HEK293T (cell line): ENCODE data around the gene CALML3.

Experiments used
- ARNT ChIP-seq: fragments of 450-650 bp; IDR thresholded peaks from 2 replicates; pipeline ENCODE4 v1.6.1; 2017; ENCODE audit warnings: mild to moderate bottlenecking
- BHLHE40 ChIP-seq: fragments of 450-650 bp; IDR thresholded peaks from 2 replicates; pipeline ENCODE4 v1.6.1; 2016; ENCODE audit warnings: mild to moderate bottlenecking, moderate library complexity, borderline replicate concordance
- CTBP1 ChIP-seq: fragments of 450-650 bp; IDR thresholded peaks from 2 replicates; pipeline ENCODE4 v1.6.1; 2016; ENCODE audit warnings: borderline replicate concordance
- ELF4 ChIP-seq: fragments of 450-650 bp; IDR thresholded peaks from 2 replicates; pipeline ENCODE4 v1.6.1; 2017; ENCODE audit warnings: antibody characterized with exemption
- FOXK2 ChIP-seq: fragments of 450-650 bp; IDR thresholded peaks from 2 replicates; pipeline ENCODE4 v1.6.1; 2016; ENCODE audit warnings: mild to moderate bottlenecking
- HDGF ChIP-seq: fragments of 450-650 bp; IDR thresholded peaks from 2 replicates; pipeline ENCODE4 v1.6.1; 2017; ENCODE audit warnings: antibody characterized with exemption, borderline replicate concordance
- L3MBTL2 ChIP-seq: fragments of 450-650 bp; conservative IDR thresholded peaks from 2 replicates; pipeline ENCODE4 v1.6.1; 2016; ENCODE audit warnings: mild to moderate bottlenecking
- LEF1 ChIP-seq: fragments of 450-650 bp; IDR thresholded peaks from 2 replicates; pipeline ENCODE4 v1.6.1; 2017; ENCODE audit warnings: mild to moderate bottlenecking, borderline replicate concordance
- SP1 ChIP-seq: fragments of 450-650 bp; IDR thresholded peaks from 2 replicates; pipeline ENCODE4 v1.6.1; 2017
- SUZ12 ChIP-seq: fragments of 450-650 bp; IDR thresholded peaks from 2 replicates; pipeline ENCODE4 v1.6.1; 2016; ENCODE audit warnings: mild to moderate bottlenecking
- TARDBP ChIP-seq: fragments of 450-650 bp; IDR thresholded peaks from 2 replicates; pipeline ENCODE4 v1.6.1; 2016
- ZNF384 ChIP-seq: fragments of 450-650 bp; IDR thresholded peaks from 2 replicates; pipeline ENCODE4 v1.6.1; 2016
- TF ChIP-seq, protein P1 (sequence below): fragments of 450-650 bp; IDR thresholded peaks from 2 replicates; pipeline ENCODE4 v1.6.1; 2016

DNA sequence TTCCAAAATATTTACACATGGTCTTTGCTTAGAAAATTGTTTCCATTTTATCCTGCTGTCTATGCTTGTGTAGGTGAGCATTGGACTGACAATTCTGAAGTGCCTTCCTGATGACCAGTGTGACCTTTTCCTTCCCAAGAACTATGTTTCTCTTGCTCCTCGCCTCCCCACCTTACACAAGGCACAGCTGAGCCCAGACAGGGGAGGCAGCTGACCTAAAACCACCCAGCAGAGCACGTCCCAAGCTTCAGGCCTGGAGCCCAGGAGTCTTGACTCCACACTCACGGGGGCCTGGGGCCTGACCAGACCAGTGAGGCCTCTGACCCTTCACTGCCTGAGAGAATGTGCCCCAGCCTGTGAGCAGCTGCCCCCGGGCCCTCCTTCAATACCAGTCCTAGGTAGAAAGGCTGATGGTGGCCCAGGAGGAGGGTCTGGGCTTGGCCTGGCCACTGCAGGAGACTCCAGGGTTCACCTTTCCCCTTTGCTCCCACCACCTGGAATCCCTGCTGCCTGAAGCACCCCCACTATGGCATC, 32.4 kb upstream of the CALML3 start:
- TF ChIP-seq SP1 (no peak), HDGF (no peak), ELF4 (no peak), SUZ12 (no peak), LEF1 (no peak), ARNT (no peak), L3MBTL2 (no peak), BHLHE40 (no peak), ZNF384 (no peak), FOXK2 (no peak), TARDBP (no peak), CTBP1 (no peak)
- TF ChIP-seq, protein P1, sequence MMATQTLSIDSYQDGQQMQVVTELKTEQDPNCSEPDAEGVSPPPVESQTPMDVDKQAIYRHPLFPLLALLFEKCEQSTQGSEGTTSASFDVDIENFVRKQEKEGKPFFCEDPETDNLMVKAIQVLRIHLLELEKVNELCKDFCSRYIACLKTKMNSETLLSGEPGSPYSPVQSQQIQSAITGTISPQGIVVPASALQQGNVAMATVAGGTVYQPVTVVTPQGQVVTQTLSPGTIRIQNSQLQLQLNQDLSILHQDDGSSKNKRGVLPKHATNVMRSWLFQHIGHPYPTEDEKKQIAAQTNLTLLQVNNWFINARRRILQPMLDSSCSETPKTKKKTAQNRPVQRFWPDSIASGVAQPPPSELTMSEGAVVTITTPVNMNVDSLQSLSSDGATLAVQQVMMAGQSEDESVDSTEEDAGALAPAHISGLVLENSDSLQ = no peak
